ENCODE data around the gene WDR86. TPM values are rescaled to one million over a fixed set of nuclear protein-coding genes. Genes with fewer than 3 reads are reported as not detected.

The WDR86 gene
- total RNA-seq, 1 donor from 2014 or later: 82.9 TPM

GRCh38 chr7:151451156-151451555, 41.3 kb upstream of the WDR86 start:
- no peak for DNase-seq (ENCODE audit: low spot score, unreplicated experiment)
- Mint-ChIP-seq H3K27me3 (peaks cover 37% of the 10 kb centered on the region), H3K36me3 (ENCODE audit: insufficient read depth) (no peaks in the 10 kb centered on the region)

DNA sequence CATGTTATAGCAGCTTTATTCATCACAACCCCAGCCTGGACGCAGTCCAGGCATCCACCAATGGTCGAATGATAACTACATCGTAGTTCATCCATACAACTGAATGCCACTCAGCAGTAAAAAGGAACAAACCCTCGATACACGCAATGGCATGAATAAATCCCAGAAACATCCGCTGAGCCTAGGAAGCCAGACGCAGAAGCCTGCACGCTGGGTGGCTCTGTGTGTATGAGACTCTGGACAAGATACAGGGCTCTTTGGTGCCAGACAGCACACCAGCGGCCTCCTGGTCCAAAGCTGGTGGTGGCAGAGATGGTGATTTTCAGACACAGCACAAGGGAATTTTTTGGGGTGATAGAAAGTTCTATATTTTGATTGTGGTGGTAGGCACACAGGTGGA, 40.2 kb upstream of the WDR86 start:
- DNase-seq (ENCODE audit: low spot score, unreplicated experiment): no peak
- Mint-ChIP-seq H3K9me3 (ENCODE audit: low read depth) (no peaks in the 10 kb centered on the region), H3K36me3 (ENCODE audit: insufficient read depth) (no peaks in the 10 kb centered on the region), H3K4me1 (ENCODE audit: low read depth) (no peaks in the 10 kb centered on the region), H3K27ac (no peak overlapping the region), H3K4me3 (ENCODE audit: low read depth) (no peak overlapping the region), H3K27me3 (peaks cover 39% of the 10 kb centered on the region)
- TF ChIP-seq, protein P1, sequence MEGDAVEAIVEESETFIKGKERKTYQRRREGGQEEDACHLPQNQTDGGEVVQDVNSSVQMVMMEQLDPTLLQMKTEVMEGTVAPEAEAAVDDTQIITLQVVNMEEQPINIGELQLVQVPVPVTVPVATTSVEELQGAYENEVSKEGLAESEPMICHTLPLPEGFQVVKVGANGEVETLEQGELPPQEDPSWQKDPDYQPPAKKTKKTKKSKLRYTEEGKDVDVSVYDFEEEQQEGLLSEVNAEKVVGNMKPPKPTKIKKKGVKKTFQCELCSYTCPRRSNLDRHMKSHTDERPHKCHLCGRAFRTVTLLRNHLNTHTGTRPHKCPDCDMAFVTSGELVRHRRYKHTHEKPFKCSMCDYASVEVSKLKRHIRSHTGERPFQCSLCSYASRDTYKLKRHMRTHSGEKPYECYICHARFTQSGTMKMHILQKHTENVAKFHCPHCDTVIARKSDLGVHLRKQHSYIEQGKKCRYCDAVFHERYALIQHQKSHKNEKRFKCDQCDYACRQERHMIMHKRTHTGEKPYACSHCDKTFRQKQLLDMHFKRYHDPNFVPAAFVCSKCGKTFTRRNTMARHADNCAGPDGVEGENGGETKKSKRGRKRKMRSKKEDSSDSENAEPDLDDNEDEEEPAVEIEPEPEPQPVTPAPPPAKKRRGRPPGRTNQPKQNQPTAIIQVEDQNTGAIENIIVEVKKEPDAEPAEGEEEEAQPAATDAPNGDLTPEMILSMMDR (IDR thresholded peaks at IDR 0.05; ENCODE audit: unreplicated experiment): no peak

More at GRCh38 chr7:151451156-151451555, 41.3 kb upstream of the WDR86 start:
- Mint-ChIP-seq H3K27ac (no peak overlapping the region), H3K4me3 (ENCODE audit: low read depth) (no peak overlapping the region), H3K4me1 (ENCODE audit: low read depth) (no peaks in the 10 kb centered on the region), H3K9me3 (ENCODE audit: low read depth) (no peaks in the 10 kb centered on the region)
- TF ChIP-seq, protein P1 (IDR thresholded peaks at IDR 0.05; ENCODE audit: unreplicated experiment): no peak

GRCh38 chr7:151448261-151449252, 38.7 kb upstream of the WDR86 start:
- Mint-ChIP-seq H3K4me1 (ENCODE audit: low read depth) (no peaks in the 10 kb centered on the region), H3K4me3 (ENCODE audit: low read depth) (peak overlapping the region; percentile 46), H3K27ac (no peak overlapping the region), H3K27me3 (peaks cover 36% of the 10 kb centered on the region), H3K9me3 (ENCODE audit: low read depth) (no peaks in the 10 kb centered on the region), H3K36me3 (ENCODE audit: insufficient read depth) (no peaks in the 10 kb centered on the region)
- TF ChIP-seq, protein P1 (IDR thresholded peaks at IDR 0.05; ENCODE audit: unreplicated experiment): peak; percentile 85
- peak; percentile 63 for DNase-seq (ENCODE audit: low spot score, unreplicated experiment)

GRCh38 chr7:151447901-151448260, 38.0 kb upstream of the WDR86 start:
- Mint-ChIP-seq H3K9me3 (ENCODE audit: low read depth) (no peaks in the 10 kb centered on the region), H3K4me1 (ENCODE audit: low read depth) (no peaks in the 10 kb centered on the region), H3K4me3 (ENCODE audit: low read depth) (peak overlapping the region; percentile 38), H3K27me3 (peaks cover 34% of the 10 kb centered on the region), H3K36me3 (ENCODE audit: insufficient read depth) (no peaks in the 10 kb centered on the region), H3K27ac (no peak overlapping the region)
- TF ChIP-seq, protein P1 (IDR thresholded peaks at IDR 0.05; ENCODE audit: unreplicated experiment): no peak
- no peak for DNase-seq (ENCODE audit: low spot score, unreplicated experiment)

GRCh38 chr7:151447312-151447711, 37.5 kb upstream of the WDR86 start:
- DNase-seq (ENCODE audit: low spot score, unreplicated experiment): no peak
- H3K36me3 Mint-ChIP-seq (ENCODE audit: insufficient read depth): no peaks in the 10 kb centered on the region
- no peaks in the 10 kb centered on the region for H3K9me3 Mint-ChIP-seq (ENCODE audit: low read depth)
- no peak overlapping the region for H3K27ac Mint-ChIP-seq
- H3K27me3 Mint-ChIP-seq: peaks cover 32% of the 10 kb centered on the region
- TF ChIP-seq, protein P1 (IDR thresholded peaks at IDR 0.05; ENCODE audit: unreplicated experiment): no peak
- H3K4me1 Mint-ChIP-seq (ENCODE audit: low read depth): no peaks in the 10 kb centered on the region
- no peak overlapping the region for H3K4me3 Mint-ChIP-seq (ENCODE audit: low read depth)
